SK-N-SH (cell line): ENCODE data around the gene ABCA10. TPM values are rescaled to one million over a fixed set of nuclear protein-coding genes. Genes with fewer than 3 reads are reported as not detected.

ENCODE experiments used
- CTCF ChIA-PET: fragments of 300-600, 350-600 bp; formaldehyde crosslinking; extraction: SDS; loops from one replicate; lab custom pipeline; 2021; lab: Yijun Ruan, JAX
- POLR2A ChIA-PET: fragments of 350-600 bp; sonication (Branson Sonifier 250); formaldehyde crosslinking; extraction: SDS; loops from one replicate; lab custom pipeline; 2020; ENCODE audit warnings: antibody characterized with exemption, inconsistent platforms; lab: Yijun Ruan, JAX
- DNase-seq: peaks from one replicate; pipeline ENCODE4 v3.0.0; 2012
- H2AFZ ChIP-seq: fragments of 200-600 bp; sonication (generic); 2 replicates; pipeline ENCODE4 v1.8.1; 2016; ENCODE audit warnings: antibody characterized with exemption, mild to moderate bottlenecking, low read depth
- H3F3A ChIP-seq: fragments of 200-600 bp; sonication (generic); replicated peaks from 2 replicates; pipeline ENCODE3; 2016; ENCODE audit warnings: antibody characterized with exemption, mild to moderate bottlenecking; ENCODE audit not compliant: insufficient read depth
- H3K27ac ChIP-seq, 2 experiments: fragments of 200-500 bp in 1 of 2; fragments of 200-600 bp in 1 of 2; sonication (Bioruptor generic) in 1 of 2; sonication (generic), shearing (Covaris generic) in 1 of 2; 2 replicates each; pipeline versions ENCODE4 v1.5.1 to v1.6.1; 2014 to 2016; ENCODE audit warnings: low read depth in 2 of 2, inconsistent platforms in 1 of 2, low read length in 1 of 2, mild to moderate bottlenecking in 1 of 2, mixed read lengths in 1 of 2
- H3K27me3 ChIP-seq: fragments of 200-600 bp; sonication (generic), shearing (Covaris generic); 2 replicates; pipeline ENCODE4 v1.6.1; 2016; ENCODE audit warnings: mixed run types; ENCODE audit not compliant: insufficient read depth
- H3K36me3 ChIP-seq, 2 experiments: fragments of 200-500 bp in 1 of 2; fragments of 200-600 bp in 1 of 2; sonication (Bioruptor generic) in 1 of 2; sonication (generic) in 1 of 2; replicated peaks in 1 of 2; 2 replicates each; pipeline versions ENCODE3 to v1.5.1; 2014 to 2016; ENCODE audit warnings: low read length in 1 of 2, mild to moderate bottlenecking in 1 of 2; ENCODE audit not compliant: insufficient read depth in 2 of 2, control insufficient read depth in 1 of 2
- H3K4me1 ChIP-seq, 2 experiments: fragments of 200-500 bp in 1 of 2; fragments of 200-600 bp in 1 of 2; sonication (Bioruptor generic) in 1 of 2; sonication (generic), shearing (Covaris generic) in 1 of 2; 2 replicates each; pipeline versions ENCODE4 v1.5.1 to v1.6.1; 2014 to 2016; ENCODE audit warnings: low read depth in 1 of 2, low read length in 1 of 2, mixed run types in 1 of 2; ENCODE audit not compliant: insufficient read depth in 2 of 2, control insufficient read depth in 1 of 2
- H3K4me2 ChIP-seq: fragments of 200-600 bp; sonication (generic), shearing (Covaris generic); 2 replicates; pipeline ENCODE4 v1.6.1; 2017; ENCODE audit warnings: mixed run types
- H3K4me3 ChIP-seq, 2 experiments: fragments of 200-500 bp in 1 of 2; fragments of 200-600 bp in 1 of 2; sonication (Bioruptor generic) in 1 of 2; sonication (generic), shearing (Covaris generic) in 1 of 2; 2 replicates each; pipeline versions ENCODE4 v1.5.1 to v1.8.1; 2014 to 2016; ENCODE audit warnings: low read depth in 2 of 2, inconsistent platforms in 1 of 2, low read length in 1 of 2, mild to moderate bottlenecking in 1 of 2, mixed read lengths in 1 of 2, moderate library complexity in 1 of 2
- H3K79me2 ChIP-seq: fragments of 200-600 bp; sonication (generic); 2 replicates; pipeline ENCODE4 v1.8.1; 2017; ENCODE audit warnings: mild to moderate bottlenecking; ENCODE audit not compliant: insufficient read depth
- H3K9ac ChIP-seq: fragments of 200-600 bp; sonication (generic); 2 replicates; pipeline ENCODE4 v1.6.1; 2017; ENCODE audit warnings: mixed run types
- H3K9me2 ChIP-seq: fragments of 200-600 bp; sonication (generic); 2 replicates; pipeline ENCODE4 v1.6.1; 2017; ENCODE audit warnings: mixed run types
- H3K9me3 ChIP-seq: fragments of 200-600 bp; sonication (generic); 2 replicates; pipeline ENCODE4 v1.6.1; 2017; ENCODE audit warnings: mixed run types, mild to moderate bottlenecking, moderate library complexity
- H4K20me1 ChIP-seq: fragments of 200-600 bp; sonication (generic); 2 replicates; pipeline ENCODE4 v1.6.1; 2017; ENCODE audit warnings: mild to moderate bottlenecking, mixed run types; ENCODE audit not compliant: insufficient read depth
- EP300 ChIP-seq, 2 experiments: IDR thresholded peaks; 2 replicates each; pipeline versions ENCODE4 v1.4.0 to v1.6.1; 2012; ENCODE audit warnings: borderline replicate concordance in 1 of 2, low read depth in 1 of 2, low read length in 1 of 2
- EZH2phosphoT487 ChIP-seq: fragments of 200-600 bp; sonication (generic); IDR thresholded peaks from 2 replicates; pipeline ENCODE4 v1.6.1; 2017; ENCODE audit warnings: low read depth, mixed run types, mild to moderate bottlenecking, antibody characterized with exemption, moderate library complexity, borderline replicate concordance
- FOSL2 ChIP-seq: IDR thresholded peaks from 2 replicates; pipeline ENCODE4 v1.4.0; 2012; ENCODE audit warnings: low read depth, mild to moderate bottlenecking, moderate library complexity, borderline replicate concordance
- GABPA ChIP-seq: IDR thresholded peaks from 2 replicates; pipeline ENCODE4 v1.4.0; 2012; ENCODE audit warnings: low read depth, mild to moderate bottlenecking
- GATA2 ChIP-seq: sonication (generic); formaldehyde crosslinking; IDR thresholded peaks from 2 replicates; pipeline ENCODE4 v1.5.0; 2020; ENCODE audit warnings: mild to moderate bottlenecking, missing genetic modification reagents
- NFIC ChIP-seq: IDR thresholded peaks from 2 replicates; pipeline ENCODE4 v1.4.0; 2012; ENCODE audit warnings: borderline replicate concordance
- PBX3 ChIP-seq: IDR thresholded peaks from 2 replicates; pipeline ENCODE4; 2012
- RAD21 ChIP-seq: IDR thresholded peaks from 2 replicates; pipeline ENCODE4 v1.6.1; 2012; ENCODE audit warnings: mild to moderate bottlenecking, low read length
- RCOR1 ChIP-seq: fragments of 150-350 bp; IDR thresholded peaks from 2 replicates; pipeline ENCODE4 v1.6.1; 2017; ENCODE audit warnings: antibody characterized with exemption, low read length
- REST ChIP-seq: IDR thresholded peaks from 2 replicates; pipeline ENCODE4 v1.6.1; 2012; ENCODE audit warnings: mild to moderate bottlenecking, low read depth, low read length, moderate library complexity
- RFX5 ChIP-seq: IDR thresholded peaks from 2 replicates; pipeline ENCODE4 v1.6.1; 2012; ENCODE audit warnings: mild to moderate bottlenecking, improper control_type of control experiment, low read length
- USF1 ChIP-seq: IDR thresholded peaks from 2 replicates; pipeline ENCODE4 v1.4.0; 2012; ENCODE audit warnings: low read depth, borderline replicate concordance
- WGBS: methylation state at CpG from one replicate; pipeline ENCODE4 v1.1.6; 2017; ENCODE audit warnings: low lambda C conversion rate; 5-methylcytosine and 5-hydroxymethylcytosine counted together
- polyA plus RNA-seq, 3 experiments: library from polyadenylated mRNA; depleted of rRNA; stranded (reverse); fragments of >200 nt; gene quantifications; 2 replicates each; pipeline ENCODE4 v1.2.3, GENCODE V29; 2012

Gene ABCA10
- polyA plus RNA-seq, 1 of the 3 experiments (the other 2 are of a cell fraction) = 0.07 TPM

- POLR2A ChIA-PET = no interaction called here
- CTCF ChIA-PET = interaction anchor here (1.5 kb wide), 1 partner anchor 9 kb away, joined by 3 read pairs; no protein-coding TSS in a partner anchor
- Histone ChIP-seq H3K9me3 (no peaks in the 10 kb centered on the region), H3K4me3 (no peak overlapping the region), H3K79me2 (no peaks in the 10 kb centered on the region), H3K9ac (no peak overlapping the region), H3K4me1 (no peaks in the 10 kb centered on the region), H4K20me1 (no peaks in the 10 kb centered on the region), H2AFZ (no peak overlapping the region), H3K4me2 (no peak overlapping the region), H3K9me2 (no peaks in the 10 kb centered on the region), H3K27ac (no peak overlapping the region), H3K27me3 (no peaks in the 10 kb centered on the region; the same call in 1 of the 2 replicates), H3F3A (peaks cover 2% of the 10 kb centered on the region), H3K36me3 (no peaks in the 10 kb centered on the region)
- no peak for DNase-seq
- 52% methylated on average over 3 of the region's 3 CpGs for WGBS
- TF ChIP-seq REST = no peak
- TF ChIP-seq USF1 = no peak
- no peak for TF ChIP-seq RFX5
- no peak for TF ChIP-seq EZH2phosphoT487
- no peak for TF ChIP-seq PBX3
- TF ChIP-seq GATA2 = no peak
- no peak for TF ChIP-seq NFIC
- TF ChIP-seq RCOR1 = no peak
- no peak for TF ChIP-seq FOSL2
- no peak for TF ChIP-seq GABPA
- TF ChIP-seq EP300 (IDR thresholded peaks at IDR 0.05; ENCODE audit: borderline replicate concordance in 1 of 2, low read depth in 1 of 2, low read length in 1 of 2) = no peak
- no peak for TF ChIP-seq RAD21
Measured at GRCh38 chr17:69218986-69219385, 9.6 kb downstream of the ABCA10 start.
